HG03439 (cell line): Measurements from ENCODE around the gene NUTM2A.
"Not testable (repeated sequence)": the region's sequence is repeated elsewhere in the genome, so short reads cannot be mapped to it uniquely, and the experiment has no call there.

Source experiments
- ATAC-seq: cut with Tn5 transposase; IDR thresholded peaks from one replicate; pipeline ENCODE4 v1.9.1; 2021; ENCODE audit warnings: mild to moderate bottlenecking, moderate library complexity; ENCODE audit not compliant: unreplicated experiment

NUTM2A gene

GRCh38 chr10:87248818-87249353, 23.6 kb downstream of the NUTM2A start:
- not testable (repeated sequence) for ATAC-seq

- not testable (repeated sequence) for ATAC-seq
Measured at GRCh38 chr10:87280749-87281392, 55.6 kb downstream of the NUTM2A start.
